Esophagus muscularis mucosa (tissue), 4 donors: ENCODE data around the gene TSPAN5. TPM values are rescaled to one million over a fixed set of nuclear protein-coding genes. Genes with fewer than 3 reads are reported as not detected.
A peak's percentile ranks its signal among the peaks of the same experiment; 100 is the strongest.

Experiments used
- DNase-seq: peaks from one replicate; pipeline ENCODE4 v3.0.0-alpha.2; 2017; ENCODE audit errors: extremely low spot score
- H3K27ac ChIP-seq, 4 donors: fragments of 200-600 bp; sonication (generic); replicated peaks in 1 of 4; 1 replicate in 3 of 4; 2 replicates in 1 of 4; pipeline ENCODE4 v1.5.1; 2016 to 2019; ENCODE audit warnings: mild to moderate bottlenecking in 1 of 4
- H3K27me3 ChIP-seq, 4 donors: fragments of 200-600 bp; sonication (generic); one replicate each; pipeline versions ENCODE4 v1.5.1 to v1.6.0; 2016 to 2019
- H3K36me3 ChIP-seq, 4 donors: fragments of 200-600 bp; sonication (generic); one replicate each; pipeline ENCODE4 v1.5.1; 2016 to 2019
- H3K4me1 ChIP-seq, 4 donors: fragments of 200-600 bp; sonication (generic); one replicate each; pipeline ENCODE4 v1.5.1; 2016 to 2019
- H3K4me3 ChIP-seq, 4 donors: fragments of 200-600 bp; sonication (generic); 1 replicate in 2 of 4; 2 replicates in 2 of 4; pipeline ENCODE4 v1.5.1; 2016 to 2019; ENCODE audit warnings: mild to moderate bottlenecking in 4 of 4, moderate library complexity in 1 of 4
- H3K9me3 ChIP-seq, 4 donors: fragments of 200-600 bp; sonication (generic); 1 replicate in 3 of 4; 2 replicates in 1 of 4; pipeline ENCODE4 v1.5.1; 2016 to 2019
- CTCF ChIP-seq, 3 experiments: fragments of 200-600 bp in 2 of 3; fragments of 450-650 bp in 1 of 3; sonication (generic) in 2 of 3; IDR thresholded peaks; one replicate each; pipeline ENCODE4 v1.5.1; 2017 to 2019; ENCODE audit warnings: antibody characterized with exemption in 3 of 3, mild to moderate bottlenecking in 2 of 3, moderate library complexity in 1 of 3
- EP300 ChIP-seq: sonication (generic); formaldehyde crosslinking; IDR thresholded peaks from one replicate; pipeline ENCODE4 v1.6.1; 2017; ENCODE audit warnings: antibody characterized with exemption
- POLR2A ChIP-seq: fragments of 450-650 bp; IDR thresholded peaks from one replicate; pipeline ENCODE4 v1.6.1; 2017; ENCODE audit warnings: antibody characterized with exemption, moderate library complexity, mild to moderate bottlenecking, low read depth
- POLR2AphosphoS5 ChIP-seq, 2 donors: sonication (generic); formaldehyde crosslinking; IDR thresholded peaks; one replicate each; pipeline ENCODE4 v1.6.1; 2017; ENCODE audit warnings: antibody characterized with exemption in 2 of 2
- WGBS: methylation state at CpG from one replicate; pipeline ENCODE4 v1.1.5; 2018; 5-methylcytosine and 5-hydroxymethylcytosine counted together
- intact Hi-C: fragments of 100-400 bp; cut with DNase I; formaldehyde crosslinking; loops from one replicate; pipeline ENCODE4 v1.15.1; 2023
- total RNA-seq, 4 donors: library from RNA; depleted of rRNA; stranded (reverse); fragments of >200 nt; gene quantifications; one replicate each; pipeline versions ENCODE4 v1.1.0 to v1.2.1, GENCODE V29; 2016

TSPAN5 gene
- total RNA-seq, 4 donors from 2014 or later = 9.1 to 16.8 (median 13.3) TPM

- TF ChIP-seq POLR2A (no peak), EP300 (no peak), CTCF (IDR thresholded peaks at IDR 0.05) (no peak), POLR2AphosphoS5 (IDR thresholded peaks at IDR 0.05) (no peak)
- WGBS = 78% methylated on average over 7 of the region's 8 CpGs
- H3K36me3 ChIP-seq = no peaks in the 10 kb centered on the region
- H3K27ac ChIP-seq = no peak overlapping the region
- H3K9me3 ChIP-seq = no peaks in the 10 kb centered on the region
- peaks cover 0 to under 1% (median 0%) of the 10 kb centered on the region in 4 donors for H3K27me3 ChIP-seq
- H3K4me3 ChIP-seq = no peak overlapping the region
- DNase-seq = peak; percentile 53
- intact Hi-C loops = no loop called here
- H3K4me1 ChIP-seq = no peaks in the 10 kb centered on the region
Measured at GRCh38 chr4:98685225-98686042, 27.0 kb upstream of the TSPAN5 start.

- no peak overlapping the region for H3K4me3 ChIP-seq
- no peak for TF ChIP-seq EP300
- TF ChIP-seq CTCF (IDR thresholded peaks at IDR 0.05) = no peak
- no peak for TF ChIP-seq POLR2AphosphoS5 (IDR thresholded peaks at IDR 0.05)
- TF ChIP-seq POLR2A = no peak
- no peaks in the 10 kb centered on the region for H3K9me3 ChIP-seq
- no peak overlapping the region for H3K27ac ChIP-seq
- H3K36me3 ChIP-seq = no peaks in the 10 kb centered on the region
- intact Hi-C loops = no loop called here
- 86% methylated on average over 2 of the region's 2 CpGs for WGBS
- H3K27me3 ChIP-seq = no peaks in the 10 kb centered on the region
- no peak for DNase-seq
- H3K4me1 ChIP-seq = no peaks in the 10 kb centered on the region
Measured at GRCh38 chr4:98682719-98683118, 24.3 kb upstream of the TSPAN5 start.

DNA sequence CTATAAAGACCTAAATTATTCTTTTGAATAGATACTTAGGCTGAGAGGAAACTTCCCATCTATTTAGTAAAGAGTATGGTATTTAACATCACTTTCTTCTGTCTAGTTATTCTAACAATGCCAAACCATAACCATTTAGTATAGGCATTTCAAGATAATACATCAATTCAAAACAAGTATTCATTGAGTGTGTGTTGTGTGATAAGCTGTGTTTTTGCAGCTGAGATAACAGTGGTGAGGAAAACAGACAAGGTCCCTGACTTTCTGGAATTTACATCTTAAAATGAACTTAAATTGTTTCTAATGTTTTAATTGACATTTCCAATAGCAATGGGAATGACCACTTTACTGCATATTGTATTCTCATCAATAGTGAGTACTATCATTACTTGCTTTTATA is 22.4 kb upstream of the TSPAN5 start:
- no peaks in the 10 kb centered on the region for H3K9me3 ChIP-seq
- H3K27ac ChIP-seq = no peak overlapping the region
- no peaks in the 10 kb centered on the region for H3K36me3 ChIP-seq
- H3K4me3 ChIP-seq = no peak overlapping the region
- H3K4me1 ChIP-seq = no peaks in the 10 kb centered on the region
- no peak for TF ChIP-seq POLR2AphosphoS5 (IDR thresholded peaks at IDR 0.05)
- no peak for TF ChIP-seq CTCF (IDR thresholded peaks at IDR 0.05)
- no peak for TF ChIP-seq POLR2A
- no peak for TF ChIP-seq EP300
- intact Hi-C loops = no loop called here
- no peaks in the 10 kb centered on the region for H3K27me3 ChIP-seq
- no peak for DNase-seq

DNA sequence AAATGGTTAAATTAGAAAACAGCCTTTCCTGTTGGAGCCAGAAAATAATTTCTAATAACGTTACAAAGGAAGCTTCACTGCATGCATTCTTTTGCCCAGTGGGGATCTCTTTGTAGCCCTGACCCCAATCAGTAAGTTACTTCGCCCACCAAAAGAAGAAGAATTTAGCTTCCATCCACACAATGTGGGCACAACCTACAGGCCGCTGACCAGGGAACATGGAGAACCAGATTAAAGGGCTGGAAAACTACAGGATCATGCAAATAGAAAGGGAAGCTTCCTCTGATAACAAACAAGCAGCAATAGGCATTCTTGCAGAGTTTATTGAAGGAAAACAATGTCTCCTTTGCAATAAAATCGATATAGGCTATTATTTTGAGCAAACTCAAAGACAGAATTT is 21.3 kb upstream of the TSPAN5 start:
- no peak for DNase-seq
- no peak overlapping the region for H3K4me3 ChIP-seq
- no peaks in the 10 kb centered on the region for H3K27me3 ChIP-seq
- H3K4me1 ChIP-seq = no peaks in the 10 kb centered on the region
- intact Hi-C loops = no loop called here
- TF ChIP-seq POLR2A = no peak
- no peak for TF ChIP-seq POLR2AphosphoS5 (IDR thresholded peaks at IDR 0.05)
- TF ChIP-seq EP300 = no peak
- TF ChIP-seq CTCF (IDR thresholded peaks at IDR 0.05) = no peak
- H3K27ac ChIP-seq = no peak overlapping the region
- H3K36me3 ChIP-seq = no peaks in the 10 kb centered on the region
- H3K9me3 ChIP-seq = no peaks in the 10 kb centered on the region
- 73% methylated on average over 4 of the region's 4 CpGs for WGBS

- no peak for DNase-seq
- Histone ChIP-seq H3K36me3 (no peaks in the 10 kb centered on the region), H3K9me3 (no peaks in the 10 kb centered on the region), H3K27ac (no peak overlapping the region), H3K4me3 (no peak overlapping the region), H3K27me3 (no peaks in the 10 kb centered on the region), H3K4me1 (no peaks in the 10 kb centered on the region)
- WGBS = 64% methylated on average over 3 of the region's 3 CpGs
- TF ChIP-seq POLR2A (no peak), POLR2AphosphoS5 (IDR thresholded peaks at IDR 0.05) (no peak), EP300 (no peak), CTCF (IDR thresholded peaks at IDR 0.05) (no peak)
- intact Hi-C loops = no loop called here
Measured at GRCh38 chr4:98677799-98678198, 19.4 kb upstream of the TSPAN5 start.
